HepG2 (cell line): Measurements from ENCODE around the gene CDK5RAP2. TPM values are rescaled to one million over a fixed set of nuclear protein-coding genes. Genes with fewer than 3 reads are reported as not detected.

Source experiments
- ARID4A ChIP-seq: sonication (generic); formaldehyde crosslinking; IDR thresholded peaks from 2 replicates; pipeline ENCODE4 v1.5.0; 2020; ENCODE audit warnings: mild to moderate bottlenecking, missing genetic modification reagents, borderline replicate concordance
- CREM ChIP-seq, 2 experiments: sonication (generic) in 1 of 2; formaldehyde crosslinking in 1 of 2; IDR thresholded peaks; 2 replicates each; pipeline versions ENCODE4 v1.4.0 to v1.6.1; 2016 to 2020; ENCODE audit warnings: antibody characterized with exemption in 1 of 2, mild to moderate bottlenecking in 1 of 2, missing genetic modification reagents in 1 of 2
- EHMT2 ChIP-seq: fragments of 200-600 bp; sonication (generic); IDR thresholded peaks from 2 replicates; pipeline ENCODE4 v1.7.0; 2017; ENCODE audit warnings: antibody characterized with exemption, low read depth, low read length, borderline replicate concordance
- EP300 ChIP-seq, 3 experiments: sonication (generic) in 1 of 3; formaldehyde crosslinking in 1 of 3; IDR thresholded peaks; 2 replicates each; pipeline versions ENCODE4 v1.5.1 to v1.6.1; 2011 to 2020; ENCODE audit warnings: low read depth in 2 of 3, low read length in 2 of 3, borderline replicate concordance in 1 of 3, improper control_type of control experiment in 1 of 3, mild to moderate bottlenecking in 1 of 3, missing genetic modification reagents in 1 of 3, moderate library complexity in 1 of 3
- GRHL1 ChIP-seq: sonication (generic); formaldehyde crosslinking; conservative IDR thresholded peaks from 2 replicates; pipeline ENCODE4 v1.8.0; 2022; ENCODE audit warnings: missing genetic modification reagents
- LCORL ChIP-seq, 2 experiments: fragments of 450-650 bp in 1 of 2; sonication (generic) in 1 of 2; formaldehyde crosslinking in 1 of 2; IDR thresholded peaks; 2 replicates each; pipeline versions ENCODE4 v1.5.0 to v1.6.1; 2017 to 2020; ENCODE audit warnings: antibody characterized with exemption in 1 of 2, missing genetic modification reagents in 1 of 2
- MTA1 ChIP-seq: sonication (generic); formaldehyde crosslinking; IDR thresholded peaks from 2 replicates; pipeline ENCODE4 v1.4.0; 2020; ENCODE audit warnings: missing genetic modification reagents, mild to moderate bottlenecking, borderline replicate concordance
- NRL ChIP-seq: sonication (generic); formaldehyde crosslinking; IDR thresholded peaks from 2 replicates; pipeline ENCODE4 v1.5.0; 2020; ENCODE audit warnings: missing genetic modification reagents, mild to moderate bottlenecking, moderate library complexity, borderline replicate concordance
- RCOR2 ChIP-seq: IDR thresholded peaks from 2 replicates; pipeline ENCODE4 v1.6.1; 2016; ENCODE audit warnings: missing biosample characterization, missing genetic modification reagents
- RXRA ChIP-seq: sonication (generic); formaldehyde crosslinking; IDR thresholded peaks from 2 replicates; pipeline ENCODE4 v1.5.1; 2020; ENCODE audit warnings: missing genetic modification reagents
- SOX6 ChIP-seq, 2 experiments: fragments of 450-650 bp in 1 of 2; sonication (generic) in 1 of 2; formaldehyde crosslinking in 1 of 2; IDR thresholded peaks; 2 replicates each; pipeline versions ENCODE4 v1.4.0 to v1.6.1; 2017 to 2020; ENCODE audit warnings: antibody characterized with exemption in 1 of 2, mild to moderate bottlenecking in 1 of 2, missing genetic modification reagents in 1 of 2
- TBX3 ChIP-seq: fragments of 450-650 bp; IDR thresholded peaks from 2 replicates; pipeline ENCODE4 v1.6.1; 2017; ENCODE audit warnings: antibody characterized with exemption, mild to moderate bottlenecking, inconsistent platforms, borderline replicate concordance
- TCF12 ChIP-seq, 2 experiments: fragments of 450-650 bp in 1 of 2; sonication (generic) in 1 of 2; formaldehyde crosslinking in 1 of 2; IDR thresholded peaks; 2 replicates each; pipeline versions ENCODE4 v1.6.1 to v1.8.0; 2017 to 2022; ENCODE audit warnings: antibody characterized with exemption in 1 of 2, mild to moderate bottlenecking in 1 of 2, missing genetic modification reagents in 1 of 2, moderate library complexity in 1 of 2
- ZNF180 ChIP-seq: sonication (generic); formaldehyde crosslinking; IDR thresholded peaks from 2 replicates; pipeline ENCODE4 v1.4.0; 2020; ENCODE audit warnings: low read depth, missing genetic modification reagents, borderline replicate concordance
- ZNF333 ChIP-seq: sonication (generic); formaldehyde crosslinking; IDR thresholded peaks from 2 replicates; pipeline ENCODE4 v1.4.0; 2020; ENCODE audit warnings: mild to moderate bottlenecking, missing genetic modification reagents, borderline replicate concordance
- ZNF431 ChIP-seq: sonication (generic); formaldehyde crosslinking; IDR thresholded peaks from 2 replicates; pipeline ENCODE4 v1.9.0; 2022; ENCODE audit warnings: missing genetic modification reagents, low read depth, mild to moderate bottlenecking, borderline replicate concordance
- ZNF558 ChIP-seq: sonication (generic); formaldehyde crosslinking; IDR thresholded peaks from 2 replicates; pipeline ENCODE4 v1.9.0; 2022; ENCODE audit warnings: mild to moderate bottlenecking, missing genetic modification reagents, borderline replicate concordance
- ZNF790 ChIP-seq: sonication (generic); formaldehyde crosslinking; IDR thresholded peaks from 2 replicates; pipeline ENCODE4 v1.8.0; 2022; ENCODE audit warnings: missing genetic modification reagents, mild to moderate bottlenecking, borderline replicate concordance
- polyA plus RNA-seq, 8 experiments: library from polyadenylated mRNA; depleted of rRNA in 3 of 8; stranded (reverse) in 7 of 8; unstranded in 1 of 8; fragments of >200 nt; fragmentation: Illumina TruSeq in 4 of 8; extraction: Trizol in 4 of 8; gene quantifications; 2 replicates each; pipeline versions ENCODE4 v1.2.1 to v1.2.3, GENCODE V29; 2011 to 2016; ENCODE audit warnings: low read depth in 4 of 8, missing spikeins in 1 of 8, mixed read lengths in 1 of 8; ENCODE audit not compliant: insufficient read depth in 1 of 8
- total RNA-seq, 5 experiments: library from RNA; depleted of rRNA; stranded (reverse); fragments of >200 nt; fragmentation: Illumina TruSeq; extraction: Trizol; gene quantifications; 2 replicates each; pipeline ENCODE4 v1.2.3, GENCODE V29; 2016; ENCODE audit warnings: low read depth in 1 of 5
- TF ChIP-seq, protein P1 (sequence below): sonication (generic); formaldehyde crosslinking; IDR thresholded peaks from 2 replicates; pipeline ENCODE4 v1.4.0; 2020; ENCODE audit warnings: missing genetic modification reagents

Gene CDK5RAP2
- total and polyA plus RNA-seq, 2 of the 13 experiments (the other 11 are each of a cell fraction or from before 2014, with no cell fraction given): 31.8 to 42.2 TPM

DNA sequence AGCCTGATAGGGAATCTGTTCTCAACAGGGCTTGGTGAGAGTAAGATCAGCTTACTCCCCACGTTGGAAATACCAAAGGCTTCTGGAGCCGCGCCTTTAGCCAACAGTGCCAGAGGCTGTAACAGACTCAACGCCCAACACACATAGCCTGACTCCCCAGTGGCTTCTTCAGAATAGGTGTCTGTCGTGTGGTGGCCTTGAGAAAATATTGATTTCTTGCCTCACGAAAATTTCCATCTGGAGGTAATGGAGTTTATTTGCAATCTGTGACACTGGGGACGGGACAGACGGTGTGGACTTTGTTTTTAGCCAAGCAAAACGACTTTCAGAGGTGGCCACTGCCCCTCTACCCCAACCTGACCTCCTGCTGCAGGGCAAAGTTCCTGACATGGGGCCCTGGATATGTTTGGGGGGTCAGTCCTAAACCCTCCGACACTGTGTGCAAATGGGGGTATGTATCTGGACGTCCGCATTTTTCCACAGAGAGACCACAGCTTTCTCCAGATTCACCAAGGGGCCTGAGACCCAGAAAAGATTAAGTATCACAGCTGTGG, 189.3 kb downstream of the CDK5RAP2 start (continued):
- peak; percentile 31; the same call in 1 of the 2 replicates for TF ChIP-seq ARID4A
- no peak for TF ChIP-seq SOX6 (IDR thresholded peaks at IDR 0.05)
- TF ChIP-seq SOX6 (CRISPR knock-in tag; IDR thresholded peaks at IDR 0.05): peak; percentile 75
- TF ChIP-seq, protein P1, sequence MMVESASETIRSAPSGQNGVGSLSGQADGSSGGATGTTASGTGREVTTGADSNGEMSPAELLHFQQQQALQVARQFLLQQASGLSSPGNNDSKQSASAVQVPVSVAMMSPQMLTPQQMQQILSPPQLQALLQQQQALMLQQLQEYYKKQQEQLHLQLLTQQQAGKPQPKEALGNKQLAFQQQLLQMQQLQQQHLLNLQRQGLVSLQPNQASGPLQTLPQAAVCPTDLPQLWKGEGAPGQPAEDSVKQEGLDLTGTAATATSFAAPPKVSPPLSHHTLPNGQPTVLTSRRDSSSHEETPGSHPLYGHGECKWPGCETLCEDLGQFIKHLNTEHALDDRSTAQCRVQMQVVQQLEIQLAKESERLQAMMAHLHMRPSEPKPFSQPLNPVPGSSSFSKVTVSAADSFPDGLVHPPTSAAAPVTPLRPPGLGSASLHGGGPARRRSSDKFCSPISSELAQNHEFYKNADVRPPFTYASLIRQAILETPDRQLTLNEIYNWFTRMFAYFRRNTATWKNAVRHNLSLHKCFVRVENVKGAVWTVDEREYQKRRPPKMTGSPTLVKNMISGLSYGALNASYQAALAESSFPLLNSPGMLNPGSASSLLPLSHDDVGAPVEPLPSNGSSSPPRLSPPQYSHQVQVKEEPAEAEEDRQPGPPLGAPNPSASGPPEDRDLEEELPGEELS: peak; percentile 50
- TF ChIP-seq NRL (CRISPR knock-in tag): no peak
- no peak for TF ChIP-seq LCORL (IDR thresholded peaks at IDR 0.05)
- TF ChIP-seq LCORL (CRISPR knock-in tag; IDR thresholded peaks at IDR 0.05): peak; percentile 75
- TF ChIP-seq ZNF558 (CRISPR knock-in tag): 0 out of 2 replicates have a peak, but pooled peaks have one; percentile 12
- peak; percentile 73 for TF ChIP-seq MTA1 (CRISPR knock-in tag)
- TF ChIP-seq RXRA (CRISPR knock-in tag): peak; percentile 70; the same call in 1 of the 2 replicates
- no peak for TF ChIP-seq ZNF180
- TF ChIP-seq TBX3: no peak
- 0 out of 2 replicates have a peak, but pooled peaks have one; percentile 40 for TF ChIP-seq ZNF431 (CRISPR knock-in tag)
- TF ChIP-seq GRHL1 (CRISPR knock-in tag): no peak
- no peak for TF ChIP-seq ZNF790
- no peak; the same call in 1 of the 2 replicates for TF ChIP-seq EHMT2
- no peak for TF ChIP-seq ZNF333 (CRISPR knock-in tag)
- TF ChIP-seq RCOR2 (CRISPR knock-in tag): 0 out of 2 replicates have a peak, but pooled peaks have one; percentile 37
- TF ChIP-seq EP300 (IDR thresholded peaks at IDR 0.05; ENCODE audit: low read depth in 2 of 2, low read length in 2 of 2): peak in 1 of 2 experiments; percentile 69; a peak in 2 of 4 replicates
- no peak for TF ChIP-seq EP300 (CRISPR knock-in tag; IDR thresholded peaks at IDR 0.05; ENCODE audit: borderline replicate concordance)
- TF ChIP-seq CREM (IDR thresholded peaks at IDR 0.05): peak; percentile 52; the same call in 1 of the 2 replicates
- no peak for TF ChIP-seq CREM (CRISPR knock-in tag; IDR thresholded peaks at IDR 0.05)
- TF ChIP-seq TCF12 (IDR thresholded peaks at IDR 0.05): no peak
- peak; percentile 76; the same call in 1 of the 2 replicates for TF ChIP-seq TCF12 (CRISPR knock-in tag; IDR thresholded peaks at IDR 0.05)
